Fibroblast of the aortic adventitia (primary cell): Measurements from ENCODE around the gene MBD1. TPM values are rescaled to one million over a fixed set of nuclear protein-coding genes. Genes with fewer than 3 reads are reported as not detected.
"Not testable (repeated sequence)": the region's sequence is repeated elsewhere in the genome, so short reads cannot be mapped to it uniquely, and the experiment has no call there.

Source experiments
- DNase-seq: peaks from one replicate; pipeline ENCODE4 v3.0.0-alpha.2; 2010; ENCODE audit warnings: low read depth
- H3K4me3 ChIP-seq: 2 replicates; pipeline ENCODE4 v1.5.1; 2011; ENCODE audit warnings: low read depth, mild to moderate bottlenecking, control low read depth, low read length, moderate library complexity
- small RNA-seq: library from RNA; depleted of rRNA; stranded (forward); fragments of <200 nt; gene quantifications from one replicate; pipeline ENCODE3, GENCODE V24; 2012
- total RNA-seq: library from RNA; depleted of rRNA; stranded (reverse); fragments of >200 nt; gene quantifications from 2 replicates; pipeline ENCODE4 v1.2.3, GENCODE V29; 2012; ENCODE audit warnings: low replicate concordance
- TF ChIP-seq, protein P1 (sequence below): IDR thresholded peaks from 2 replicates; pipeline ENCODE4 v1.5.1; 2011; ENCODE audit warnings: mild to moderate bottlenecking, low read length, control low read depth, inconsistent platforms; ENCODE audit not compliant: insufficient read depth

Gene MBD1
- total RNA-seq, 1 donor, result 50.3 TPM

GRCh38 chr18:50249576-50249975, 31.7 kb downstream of the MBD1 start:
- no peak overlapping the region for H3K4me3 ChIP-seq
- DNase-seq, result no peak
- TF ChIP-seq, protein P1, sequence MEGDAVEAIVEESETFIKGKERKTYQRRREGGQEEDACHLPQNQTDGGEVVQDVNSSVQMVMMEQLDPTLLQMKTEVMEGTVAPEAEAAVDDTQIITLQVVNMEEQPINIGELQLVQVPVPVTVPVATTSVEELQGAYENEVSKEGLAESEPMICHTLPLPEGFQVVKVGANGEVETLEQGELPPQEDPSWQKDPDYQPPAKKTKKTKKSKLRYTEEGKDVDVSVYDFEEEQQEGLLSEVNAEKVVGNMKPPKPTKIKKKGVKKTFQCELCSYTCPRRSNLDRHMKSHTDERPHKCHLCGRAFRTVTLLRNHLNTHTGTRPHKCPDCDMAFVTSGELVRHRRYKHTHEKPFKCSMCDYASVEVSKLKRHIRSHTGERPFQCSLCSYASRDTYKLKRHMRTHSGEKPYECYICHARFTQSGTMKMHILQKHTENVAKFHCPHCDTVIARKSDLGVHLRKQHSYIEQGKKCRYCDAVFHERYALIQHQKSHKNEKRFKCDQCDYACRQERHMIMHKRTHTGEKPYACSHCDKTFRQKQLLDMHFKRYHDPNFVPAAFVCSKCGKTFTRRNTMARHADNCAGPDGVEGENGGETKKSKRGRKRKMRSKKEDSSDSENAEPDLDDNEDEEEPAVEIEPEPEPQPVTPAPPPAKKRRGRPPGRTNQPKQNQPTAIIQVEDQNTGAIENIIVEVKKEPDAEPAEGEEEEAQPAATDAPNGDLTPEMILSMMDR, result no peak

DNA sequence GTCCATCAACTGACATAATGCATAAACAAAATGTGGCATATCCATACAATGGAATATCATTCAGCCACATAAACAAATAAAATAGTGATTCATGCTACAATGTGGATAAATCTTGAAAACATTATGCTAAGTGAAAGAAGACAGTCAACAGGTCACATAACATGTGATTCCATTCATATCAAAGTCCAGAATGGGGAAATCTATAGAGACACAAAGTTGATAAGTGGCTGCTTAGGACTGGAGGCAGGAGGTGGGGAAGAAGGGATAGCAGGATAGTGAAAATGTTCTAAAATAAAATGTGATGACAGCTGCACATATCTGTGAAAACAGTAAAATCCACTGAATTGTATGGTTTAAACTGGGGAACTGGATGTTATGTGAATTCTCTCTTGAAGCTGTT, 33.8 kb downstream of the MBD1 start:
- DNase-seq, result no peak
- no peak overlapping the region for H3K4me3 ChIP-seq
- TF ChIP-seq, protein P1, result no peak

GRCh38 chr18:50241768-50242167, 39.6 kb downstream of the MBD1 start:
- not testable (repeated sequence) for H3K4me3 ChIP-seq, DNase-seq

GRCh38 chr18:50240080-50240563, 41.2 kb downstream of the MBD1 start:
- DNase-seq, result no peak
- H3K4me3 ChIP-seq, result no peak overlapping the region
- TF ChIP-seq, protein P1, result no peak

DNA sequence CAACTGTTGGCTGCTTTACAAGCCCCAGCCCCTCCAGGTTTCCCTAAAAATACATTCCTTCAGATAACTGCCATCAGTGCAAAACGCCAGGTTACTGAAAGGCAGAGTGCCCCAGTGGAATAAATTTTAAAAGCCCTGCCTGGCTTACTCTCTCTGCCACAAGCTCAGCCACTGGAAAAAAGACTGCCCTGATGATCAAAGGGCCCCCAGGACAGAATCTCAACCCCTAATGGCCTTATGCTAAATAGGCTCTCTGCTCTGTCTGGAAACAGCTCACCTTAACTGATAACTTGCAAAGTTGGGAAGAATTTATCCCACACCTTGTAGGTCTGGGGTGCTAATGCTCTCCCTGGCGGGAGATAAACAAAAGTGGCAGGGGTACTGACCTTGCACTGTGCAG, 48.9 kb downstream of the MBD1 start:
- TF ChIP-seq, protein P1, result no peak
- H3K4me3 ChIP-seq, result no peak overlapping the region
- DNase-seq, result no peak

DNA sequence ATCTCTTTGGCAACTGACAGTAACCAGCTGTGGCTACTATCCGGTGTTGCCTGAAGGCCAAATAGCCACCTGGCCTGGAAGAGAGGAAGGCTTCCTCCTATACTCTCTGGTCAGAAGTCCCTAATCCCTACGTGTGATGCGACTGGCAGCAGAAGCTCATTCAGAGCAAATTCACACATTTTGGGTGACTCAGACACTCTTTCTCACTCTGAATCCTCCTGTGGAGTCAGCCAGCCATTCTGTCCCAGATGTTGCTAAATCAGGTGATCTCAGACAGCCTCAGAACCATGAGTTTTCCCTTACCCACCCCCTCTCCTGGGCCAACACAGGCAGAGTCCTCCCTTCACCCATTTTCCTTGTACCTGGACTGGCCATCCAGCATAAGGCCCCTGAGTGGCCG, 49.7 kb downstream of the MBD1 start:
- H3K4me3 ChIP-seq, result no peak overlapping the region
- DNase-seq, result no peak
- TF ChIP-seq, protein P1, result no peak

DNA sequence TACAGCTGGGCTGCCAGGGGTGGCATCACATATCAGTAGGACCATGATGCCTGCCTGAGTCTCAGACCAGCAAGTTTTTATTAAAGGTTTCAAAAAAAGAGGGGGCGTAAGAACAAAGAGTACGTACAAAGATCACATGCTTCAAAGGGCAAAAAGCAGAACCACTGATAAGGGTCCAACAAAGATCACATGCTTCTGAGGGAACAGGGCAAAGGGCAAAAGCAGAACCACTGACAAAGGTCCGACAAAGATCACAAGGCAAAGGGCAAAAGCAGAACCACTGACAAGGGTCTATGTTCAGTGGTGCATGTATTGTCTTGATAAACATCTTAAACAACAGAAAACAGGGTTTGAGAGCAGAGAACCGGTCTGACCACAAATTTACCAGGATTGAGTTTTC, 61.1 kb downstream of the MBD1 start:
- not testable (repeated sequence) for H3K4me3 ChIP-seq, DNase-seq

Small RNA genes lying within 50 kb of the gene (small RNA-seq; reads per million reads assigned to genes)
- gene RNA5SP458, result not detected

Other genes starting within 250 kb of the MBD1 start
- gene MYO5B, start 86.4 kb downstream of the MBD1 start, total RNA-seq, result 0.09 and 0.16 TPM in 2 replicates
- 0.27 and 0.57 TPM in 2 replicates for gene CFAP53, start 15.0 kb downstream of the MBD1 start, total RNA-seq
- 44.6 and 68.4 TPM in 2 replicates for gene CXXC1, start 6.2 kb upstream of the MBD1 start, total RNA-seq
- gene SKA1, start 93.5 kb upstream of the MBD1 start, total RNA-seq, result 3.0 and 29.5 TPM in 2 replicates